Measurements from ENCODE around the gene RPLP2.

Gene RPLP2

DNA sequence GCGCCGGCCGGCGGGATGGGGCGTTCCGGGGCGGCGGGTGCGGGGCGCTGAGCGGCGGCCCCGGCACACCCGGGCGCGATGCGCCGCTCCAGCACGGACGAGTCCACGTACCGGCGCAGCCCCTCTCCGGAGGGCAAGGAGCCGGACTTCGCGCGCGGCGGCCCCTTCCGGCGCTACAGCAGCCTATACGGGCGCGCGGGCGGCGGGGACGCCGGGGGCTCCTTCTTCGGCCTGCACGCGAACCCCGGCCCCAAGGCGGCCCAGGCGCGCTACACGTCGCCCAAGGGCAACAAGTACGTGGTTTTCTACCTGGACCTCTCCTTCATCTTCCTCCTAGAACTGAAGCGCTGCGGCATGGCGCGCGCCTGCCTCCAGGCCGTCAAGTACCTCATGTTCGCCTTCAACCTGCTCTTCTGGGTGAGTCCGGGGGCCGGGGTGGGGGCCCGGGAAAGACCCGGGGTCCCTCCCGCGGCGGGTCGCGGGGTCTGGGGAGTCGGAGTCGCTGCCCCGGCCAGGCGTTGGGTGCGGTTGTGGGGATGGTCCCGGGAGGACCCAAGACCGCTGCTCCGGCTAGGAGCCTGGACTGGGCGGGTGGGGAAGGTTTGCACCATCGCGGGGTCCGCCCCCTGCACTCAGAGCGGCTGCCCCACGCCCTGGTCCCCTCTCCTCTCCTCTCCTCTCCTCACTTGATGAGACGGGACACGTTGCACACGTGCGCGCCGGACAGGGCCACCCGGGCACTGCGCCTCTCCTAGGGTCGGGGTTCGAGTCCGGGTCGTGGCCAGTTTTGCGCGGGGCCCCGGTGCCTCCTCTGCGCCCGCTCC, 40.4 kb downstream of the RPLP2 start:
- no peak for DNase-seq (ENCODE audit: low read depth in 2 of 2)

DNA sequence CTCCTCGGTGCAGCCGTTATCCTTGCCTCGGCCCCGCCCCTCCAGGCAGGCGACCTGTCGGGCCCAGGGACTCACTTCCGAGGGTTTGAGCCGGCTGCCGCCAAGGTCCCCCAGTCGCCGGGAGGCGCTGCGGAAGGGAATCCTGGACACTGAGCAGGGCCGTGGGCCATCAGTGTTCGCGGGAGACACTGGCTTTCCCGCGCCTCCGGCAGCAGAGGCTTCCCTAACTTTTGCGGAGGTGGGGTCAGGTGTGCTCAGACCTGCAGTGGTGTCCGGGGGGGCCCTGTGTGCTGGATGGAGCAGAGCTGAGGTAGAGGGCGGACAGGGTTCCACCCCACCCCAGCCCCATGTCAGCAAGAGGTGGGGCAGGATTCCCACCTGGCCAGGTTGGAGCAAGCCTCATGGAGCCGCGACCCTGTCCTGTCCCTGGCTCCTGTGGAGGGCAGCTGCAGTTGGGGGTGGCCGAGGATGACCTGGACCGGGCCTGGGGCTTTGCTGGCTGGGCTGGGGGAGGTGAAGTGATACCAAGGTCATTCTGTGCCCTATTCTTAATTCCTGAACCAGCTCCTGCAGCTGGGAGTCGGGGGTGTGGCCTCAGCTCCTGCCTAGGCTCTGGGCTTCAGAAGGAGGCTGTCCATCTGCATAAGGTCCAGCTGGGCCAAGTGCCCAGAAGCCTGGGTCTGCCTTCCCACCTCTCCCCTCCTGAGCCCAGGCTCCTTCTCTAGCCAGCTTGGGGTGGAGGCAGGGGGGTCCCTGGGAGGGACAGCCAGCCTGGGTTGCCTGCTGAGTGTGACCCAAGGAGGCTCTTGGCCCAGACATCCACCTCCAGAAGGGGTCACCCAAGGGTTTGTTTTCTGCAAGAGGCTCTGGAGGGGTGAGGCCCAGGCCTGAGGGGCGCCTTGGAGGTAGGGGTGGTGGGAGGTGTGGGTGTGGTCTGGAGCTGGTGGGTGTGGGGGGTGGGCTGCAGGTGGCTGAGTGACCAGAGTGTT, 41.3 kb downstream of the RPLP2 start:
- no peak for DNase-seq (ENCODE audit: low read depth in 2 of 2)

DNA sequence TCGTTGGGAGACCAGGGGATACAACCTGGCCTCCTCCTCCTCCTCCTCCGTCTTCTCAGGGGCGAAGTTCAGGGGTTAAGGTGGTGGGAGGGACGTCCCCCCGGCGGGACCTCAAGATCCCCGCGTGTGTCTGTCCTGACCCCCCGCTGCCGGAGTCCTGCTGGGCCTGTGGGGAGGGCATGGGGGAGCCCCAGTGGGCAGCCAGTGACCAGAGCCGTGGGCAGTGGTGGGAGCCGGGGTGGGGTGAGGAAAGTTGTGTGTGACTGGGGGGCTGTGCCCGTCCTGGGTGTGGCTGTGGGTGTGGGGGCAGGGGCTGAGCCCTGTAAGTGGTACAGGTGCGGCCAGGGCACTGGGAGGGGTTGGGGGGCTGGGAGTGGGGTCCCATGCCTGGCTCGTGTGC, 43.0 kb downstream of the RPLP2 start:
- DNase-seq (ENCODE audit: low read depth in 2 of 2): no peak

DNA sequence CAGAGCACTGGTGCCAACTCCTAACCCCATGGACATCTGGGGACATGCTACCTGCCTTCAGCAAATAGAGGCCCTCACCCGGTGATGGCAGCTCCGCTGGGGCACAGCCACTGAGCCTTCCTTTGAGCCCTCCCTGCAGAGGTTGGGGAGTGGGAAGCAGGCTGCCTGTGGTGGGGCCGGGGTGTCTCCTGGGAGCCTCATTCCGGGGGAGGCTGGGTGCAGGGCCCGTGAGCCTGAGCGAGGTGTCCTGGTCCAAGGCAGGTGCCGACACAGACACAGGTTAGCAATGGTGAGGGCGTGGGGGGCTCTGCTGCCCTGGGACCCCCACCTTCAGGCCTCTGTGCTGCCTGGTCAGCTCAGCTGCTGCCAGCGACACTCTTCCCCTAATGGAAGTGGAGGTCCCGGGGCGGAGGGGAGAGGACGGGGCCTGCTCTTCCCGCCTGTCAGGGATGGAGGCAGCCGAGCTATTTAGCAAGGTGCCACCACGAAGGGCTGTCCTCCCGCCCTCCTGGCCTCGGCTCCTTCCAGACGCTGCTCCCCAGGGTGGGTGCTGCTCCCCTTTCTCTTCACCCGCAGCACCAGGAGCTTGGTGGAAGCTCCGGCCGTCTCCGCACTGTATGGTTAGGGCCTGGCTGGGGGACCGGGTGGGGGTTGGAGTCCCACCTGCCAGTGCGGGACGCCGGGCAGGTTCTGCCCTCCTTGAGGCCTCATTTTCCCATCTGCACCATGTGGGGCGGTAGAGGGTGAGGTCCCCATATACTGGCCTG, 44.1 kb downstream of the RPLP2 start:
- no peak for DNase-seq (ENCODE audit: low read depth in 2 of 2)

DNA sequence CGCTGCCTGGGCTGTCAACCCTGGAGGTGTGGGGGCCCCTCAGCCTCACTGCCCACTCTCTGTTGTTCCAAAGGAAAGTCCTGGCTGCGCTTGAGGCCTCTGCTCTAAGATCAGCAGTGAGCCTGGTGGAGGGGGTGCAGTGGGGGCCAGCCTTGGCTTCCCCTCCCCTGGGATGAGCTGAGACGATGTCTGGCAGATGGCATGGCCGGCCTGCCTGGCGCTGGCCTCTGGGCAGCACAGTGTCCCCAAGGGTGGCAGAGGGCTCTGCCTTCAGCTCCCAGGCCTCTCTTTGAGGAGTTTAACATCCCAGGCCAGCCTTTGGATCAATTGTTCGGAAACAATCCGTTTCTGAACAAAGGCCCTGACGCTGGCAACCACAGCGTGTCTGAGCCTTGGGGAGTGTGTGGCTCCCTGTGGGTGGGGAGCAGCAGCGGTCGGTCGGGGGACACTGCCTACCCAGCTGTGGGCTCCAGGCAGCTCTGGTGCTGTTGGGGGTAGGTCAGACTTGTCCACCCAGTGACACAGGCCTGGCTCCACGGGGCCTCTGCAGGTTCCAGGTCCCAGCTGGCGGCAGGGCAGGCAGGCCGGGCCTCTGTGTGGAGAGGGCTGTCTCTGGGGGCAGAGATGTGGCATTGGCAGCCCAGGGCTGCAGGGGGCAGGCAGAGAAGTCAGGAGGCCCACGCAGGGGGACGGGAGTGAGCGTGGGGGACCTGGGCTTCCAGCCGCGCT, 45.0 kb downstream of the RPLP2 start:
- DNase-seq (ENCODE audit: low read depth in 2 of 2): no peak

DNA sequence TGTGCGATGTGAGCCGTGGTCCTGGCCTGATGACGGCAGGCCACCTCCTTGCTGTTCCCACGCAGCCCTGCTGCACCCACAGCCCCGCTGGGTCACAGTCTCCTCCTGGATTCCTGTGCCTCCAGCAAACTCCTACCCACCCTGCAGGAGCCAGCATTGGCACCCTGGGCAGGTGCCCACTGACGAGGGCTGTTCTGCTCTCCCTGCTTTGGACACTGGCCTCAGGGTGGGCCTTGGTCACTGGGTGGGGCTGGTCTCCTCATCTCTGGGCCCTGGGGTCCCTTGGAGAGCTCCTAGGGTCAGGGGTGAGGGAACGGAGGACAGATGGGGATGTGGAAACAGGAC, 45.5 kb downstream of the RPLP2 start:
- DNase-seq (ENCODE audit: low read depth in 2 of 2): no peak

DNA sequence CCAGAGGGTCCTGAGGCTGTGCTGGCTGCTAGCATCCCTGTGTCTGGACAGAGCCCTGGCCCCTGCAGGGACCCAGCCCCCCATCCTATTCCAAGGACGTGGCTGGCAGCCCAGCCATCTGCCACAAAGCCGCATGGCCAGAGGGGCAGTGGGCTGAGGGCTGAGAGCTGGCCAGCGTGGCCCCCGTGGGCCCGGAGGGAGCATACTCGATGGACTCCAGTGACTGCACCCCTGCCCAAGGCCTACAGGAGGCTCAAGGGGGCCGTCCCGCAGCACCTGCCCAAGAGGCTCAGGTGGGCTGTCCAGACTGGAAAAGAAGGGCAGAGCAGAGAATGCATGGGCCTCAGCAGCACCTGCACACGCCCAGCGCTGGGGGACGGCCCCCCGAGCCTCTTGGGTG, 46.0 kb downstream of the RPLP2 start:
- no peak for DNase-seq (ENCODE audit: low read depth in 2 of 2)

DNA sequence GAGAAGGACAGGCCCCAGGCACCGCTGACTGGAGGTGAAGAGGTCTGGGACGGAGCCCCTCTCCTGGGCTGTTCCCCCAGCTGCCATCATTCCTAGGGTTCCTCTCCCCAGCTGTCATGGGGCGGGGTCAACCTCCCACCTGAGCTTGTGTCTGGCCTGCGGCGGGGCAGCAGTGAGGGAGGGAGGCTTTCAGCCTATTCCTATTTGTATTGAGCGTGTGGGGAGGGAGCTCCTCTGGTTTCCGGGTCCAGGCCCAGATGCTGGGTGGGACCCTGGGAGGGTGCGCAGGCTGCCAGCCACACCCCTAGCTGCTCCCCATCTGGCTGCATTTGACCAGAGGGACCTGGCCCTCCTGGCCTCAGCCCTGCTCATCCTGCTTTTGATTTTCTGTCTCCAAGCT, 46.6 kb downstream of the RPLP2 start:
- DNase-seq (ENCODE audit: low read depth in 2 of 2): no peak

DNA sequence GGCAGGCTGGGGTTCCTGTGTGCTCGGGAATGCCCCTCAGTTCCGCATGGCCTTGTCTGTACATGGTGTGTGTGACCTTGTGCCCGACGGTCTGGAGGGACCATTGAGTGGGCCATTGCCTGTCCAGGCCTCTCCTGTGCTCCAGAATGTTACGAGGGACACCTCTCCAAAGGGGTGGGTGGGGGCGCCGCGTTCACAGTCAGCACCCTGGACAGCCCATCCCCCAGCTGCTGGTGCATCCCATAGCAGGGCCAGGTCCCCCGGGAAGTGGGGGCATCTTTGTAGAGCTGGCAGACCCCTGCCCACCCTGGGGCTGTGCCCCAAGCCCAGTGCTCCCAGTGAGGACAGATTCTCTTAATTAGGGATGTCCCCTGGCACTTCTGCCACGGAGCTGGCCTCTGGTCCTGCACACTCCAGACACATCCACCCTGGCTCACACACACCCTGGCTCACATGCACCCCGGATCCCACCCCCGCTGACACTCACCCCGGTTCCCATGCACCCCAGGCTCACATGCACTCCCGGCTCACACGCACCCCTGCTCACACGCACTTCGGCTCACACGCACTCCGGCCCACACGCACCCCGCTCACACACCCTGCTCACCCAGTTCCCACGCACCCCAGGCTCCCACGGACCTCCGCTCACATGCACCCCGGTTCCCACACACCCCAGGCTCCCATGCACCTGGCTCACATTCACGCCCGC, 48.4 kb downstream of the RPLP2 start:
- no peak for DNase-seq (ENCODE audit: low read depth in 2 of 2)

DNA sequence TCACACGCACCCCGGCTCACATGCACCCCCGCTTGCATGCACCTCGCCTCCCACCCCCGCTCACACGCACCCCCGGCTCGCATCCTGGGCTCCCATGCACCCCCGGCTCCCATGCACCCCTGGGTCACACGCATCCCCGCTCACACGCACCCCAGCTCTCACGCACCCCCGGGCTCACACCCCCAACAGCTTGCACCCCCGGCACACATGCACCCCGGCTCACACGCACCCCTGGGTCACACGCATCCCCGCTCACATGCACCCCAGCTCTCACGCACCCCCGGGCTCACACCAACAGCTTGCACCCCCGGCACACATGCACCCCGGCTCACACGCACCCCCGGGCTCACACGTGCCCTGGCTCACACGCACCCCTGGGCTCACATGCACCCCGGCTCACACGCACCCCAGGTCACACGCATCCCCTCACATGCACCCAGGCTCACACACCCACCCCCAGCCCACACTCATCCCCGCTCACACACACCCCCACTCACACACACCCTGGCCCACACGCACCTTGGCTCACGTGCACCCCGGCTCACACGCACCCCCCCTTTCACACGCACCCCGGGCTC, 49.1 kb downstream of the RPLP2 start:
- DNase-seq (ENCODE audit: low read depth in 2 of 2): no peak

DNA sequence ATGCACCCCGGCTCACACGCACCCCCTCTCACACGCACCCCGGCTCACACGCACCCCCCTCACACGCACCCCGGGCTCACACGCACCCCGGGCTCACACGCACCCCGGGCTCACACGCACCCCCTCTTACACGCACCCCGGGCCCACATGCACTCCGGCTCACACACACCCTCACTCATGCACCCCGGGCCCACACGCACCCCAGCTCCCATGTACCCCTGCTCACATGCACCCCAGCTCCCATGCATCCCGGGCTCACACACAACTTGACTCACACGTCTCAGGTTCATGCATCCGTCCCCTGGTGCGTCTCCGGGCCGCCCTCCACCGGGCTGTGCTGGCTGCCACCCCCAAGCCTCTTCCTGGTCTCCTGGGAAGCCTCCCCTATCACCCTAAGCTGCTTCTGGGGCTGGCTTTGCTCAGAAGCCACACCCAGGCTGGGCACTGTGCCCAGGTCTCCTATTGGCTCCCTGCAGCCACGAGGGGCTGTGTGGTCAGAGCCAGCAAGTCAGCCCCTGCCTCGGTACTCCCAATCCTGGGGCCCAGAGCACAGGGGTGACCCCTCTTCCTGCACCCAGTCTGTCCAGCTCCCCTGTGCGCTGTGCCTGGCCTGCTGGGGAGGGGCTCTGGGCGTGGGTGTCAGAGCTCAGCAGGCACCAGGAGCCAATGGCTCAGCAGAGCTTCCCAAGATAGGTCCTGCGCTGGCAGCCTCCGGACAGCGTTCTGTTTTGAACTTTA, 49.8 kb downstream of the RPLP2 start:
- no peak for DNase-seq (ENCODE audit: low read depth in 2 of 2)

DNA sequence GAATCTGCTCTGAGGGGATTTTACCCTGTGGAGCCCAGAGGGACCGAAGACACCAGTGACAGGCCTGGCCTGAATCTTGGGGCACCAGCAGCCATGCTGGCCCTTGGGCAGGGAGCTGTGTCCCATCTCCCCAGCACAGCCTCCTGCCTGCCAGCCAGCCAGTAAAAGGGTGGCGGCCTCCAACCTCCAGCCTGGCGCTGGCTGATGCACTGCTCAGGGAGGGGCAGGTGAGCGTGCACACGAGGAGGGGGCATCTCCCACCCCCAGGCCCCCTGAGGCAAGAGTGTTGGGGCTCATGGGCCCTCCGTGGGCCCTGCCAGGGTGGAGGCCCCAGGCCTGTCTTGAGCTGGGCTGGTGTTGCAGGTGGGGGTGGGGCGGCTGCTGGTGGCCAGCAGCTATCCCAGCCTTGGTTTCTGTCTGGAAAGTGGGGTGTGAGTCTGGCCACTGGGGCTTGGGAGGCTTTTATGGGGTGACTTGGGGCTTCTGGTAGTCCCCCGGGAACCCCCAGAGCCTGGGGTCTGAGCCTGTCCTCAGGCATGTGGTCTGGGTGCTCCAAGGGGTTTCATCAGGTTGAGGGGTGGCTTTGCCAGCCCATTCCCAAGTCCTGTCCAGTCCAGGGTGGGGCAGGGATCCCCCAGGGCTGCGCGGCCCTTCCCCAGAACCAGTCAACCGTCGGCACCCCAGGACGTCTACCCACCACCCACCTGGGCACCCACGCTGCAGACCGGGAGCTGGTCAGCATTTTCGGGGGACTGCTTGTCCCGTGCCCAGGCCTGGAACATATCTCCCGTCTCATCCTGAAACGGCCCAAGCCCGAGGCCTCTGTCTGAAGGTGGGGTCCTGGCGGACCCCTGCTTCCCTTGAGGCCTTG, 50.7 kb downstream of the RPLP2 start:
- DNase-seq (ENCODE audit: low read depth in 2 of 2): no peak

DNA sequence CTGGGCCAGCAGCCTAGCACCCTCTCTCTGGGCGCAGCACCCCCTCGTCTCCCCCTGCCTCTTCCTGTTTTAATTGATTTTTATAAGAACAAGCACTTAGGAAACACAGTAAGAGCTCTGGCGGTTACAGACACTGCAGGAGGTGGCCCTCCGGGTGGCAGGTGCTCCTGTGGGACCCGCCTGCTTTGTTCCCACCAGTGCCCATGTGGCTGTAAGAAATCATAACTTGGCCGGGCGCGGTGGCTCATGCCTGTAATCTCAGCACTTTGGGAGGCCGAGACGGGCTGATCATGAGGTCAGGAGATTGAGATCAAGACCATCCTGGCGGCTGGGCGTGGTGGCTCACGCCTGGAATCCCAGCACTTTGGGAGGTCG, 51.3 kb downstream of the RPLP2 start:
- no peak for DNase-seq (ENCODE audit: low read depth in 2 of 2)

DNA sequence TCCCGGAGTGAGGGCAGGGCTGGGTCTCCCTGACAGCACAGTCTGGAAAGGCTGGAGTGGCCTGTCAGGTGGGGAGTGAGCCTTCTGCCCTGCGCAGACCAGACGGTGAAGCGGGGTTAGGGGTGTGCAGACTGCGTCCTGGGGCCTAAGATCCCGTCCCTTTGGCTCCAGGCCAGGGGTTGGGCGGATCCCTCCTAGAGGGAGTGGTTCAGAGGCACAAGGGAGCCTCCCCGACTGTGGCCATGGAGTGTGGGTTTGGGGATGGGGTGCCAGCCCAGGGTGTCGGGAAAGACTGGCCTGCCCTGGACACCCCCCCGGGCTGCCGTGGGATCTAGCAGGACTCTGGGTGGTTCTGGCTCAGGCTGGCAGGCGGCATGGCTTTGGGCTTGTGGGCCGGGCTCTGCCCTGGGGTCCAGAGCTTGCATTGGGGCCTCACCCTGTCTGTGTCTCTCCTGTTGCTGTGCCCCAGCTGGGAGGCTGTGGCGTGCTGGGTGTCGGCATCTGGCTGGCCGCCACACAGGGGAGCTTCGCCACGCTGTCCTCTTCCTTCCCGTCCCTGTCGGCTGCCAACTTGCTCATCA, 52.4 kb downstream of the RPLP2 start:
- no peak for DNase-seq (ENCODE audit: low read depth in 2 of 2)

Measured in stimulated activated CD8-positive, alpha-beta memory T cell treated with anti-CD3 and anti-CD28 coated beads, Interleukin-15, amount 100 ng/mL, for 4 hours (primary cell).